Activated CD8-positive, alpha-beta T cell treated with anti-CD3 and anti-CD28 coated beads for 36 hours (primary cell): ENCODE results near the gene GPR18. TPM values are rescaled to one million over a fixed set of nuclear protein-coding genes. Genes with fewer than 3 reads are reported as not detected.

Experiments
- ATAC-seq: fragments of 200-7000 bp; cut with Tn5 transposase; one replicate; pipeline ENCODE4 v1.10.0; 2021; ENCODE audit warnings: mild to moderate bottlenecking, moderate library complexity
- CTCF ChIA-PET: fragments of 350-600 bp; sonication (Branson Sonifier 250); formaldehyde crosslinking; loops from one replicate; lab custom pipeline; 2021; ENCODE audit warnings: antibody characterized with exemption; lab: Charles Lee
- POLR2A ChIA-PET: fragments of 350-600 bp; sonication (Branson Sonifier 250); formaldehyde crosslinking; loops from one replicate; lab custom pipeline; 2021; ENCODE audit warnings: antibody characterized with exemption; lab: Charles Lee
- DNase-seq: peaks from one replicate; pipeline ENCODE4 v3.0.0-alpha.2; 2020
- H3K27ac Mint-ChIP-seq: one replicate; pipeline ENCODE4 v1.8.0; 2021; ENCODE audit warnings: mild to moderate bottlenecking, mixed read lengths
- H3K27me3 Mint-ChIP-seq: one replicate; pipeline ENCODE4 v1.8.0; 2021; ENCODE audit warnings: mixed read lengths
- H3K36me3 Mint-ChIP-seq: one replicate; pipeline ENCODE4 v1.8.0; 2021; ENCODE audit warnings: low read depth, mixed read lengths
- H3K4me1 Mint-ChIP-seq: one replicate; pipeline ENCODE4 v1.8.0; 2021; ENCODE audit warnings: low read depth, mixed read lengths
- H3K4me3 Mint-ChIP-seq: one replicate; pipeline ENCODE4 v1.8.0; 2021; ENCODE audit warnings: mild to moderate bottlenecking, moderate library complexity, mixed read lengths
- H3K9me3 Mint-ChIP-seq: one replicate; pipeline ENCODE4 v1.8.0; 2021; ENCODE audit warnings: mixed read lengths
- CTCF ChIP-seq: fragments of 200-600 bp; IDR thresholded peaks from one replicate; pipeline ENCODE4 v1.8.0; 2022; ENCODE audit warnings: antibody characterized with exemption, mild to moderate bottlenecking
- intact Hi-C: fragments of 100-400 bp; cut with micrococcal nuclease; formaldehyde crosslinking; loops from one replicate; pipeline ENCODE4 v1.10.0; 2022
- total RNA-seq, 2 experiments: library from RNA; stranded (reverse); gene quantifications; one replicate each; pipeline ENCODE4 v1.2.3, GENCODE V29; 2021

Gene GPR18
- total RNA-seq, 2 experiments from 2014 or later, result 11.4 to 11.6 TPM

DNA sequence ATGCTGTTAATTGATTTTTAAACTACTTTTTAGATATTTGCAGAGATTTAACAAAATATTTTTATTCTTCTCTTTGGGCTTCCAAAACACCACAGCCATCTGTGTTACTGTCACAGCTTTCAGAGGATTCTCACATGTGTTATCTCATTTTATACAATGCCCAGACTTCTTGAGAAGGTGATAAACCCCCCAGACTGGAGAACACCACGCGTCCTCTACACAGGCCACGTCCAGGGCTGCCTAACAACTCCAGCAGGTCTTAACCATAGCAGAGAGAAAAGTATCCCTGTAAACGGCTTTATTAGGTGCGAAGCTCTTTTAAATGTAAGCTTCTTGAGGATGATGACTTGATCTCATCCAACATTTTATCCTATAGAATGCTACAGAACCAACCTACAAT, 47.0 kb upstream of the GPR18 start:
- Mint-ChIP-seq H3K4me3 (peak overlapping the region; percentile 76), H3K36me3 (peaks cover 40% of the 10 kb centered on the region), H3K4me1 (peaks cover 79% of the 10 kb centered on the region), H3K27me3 (no peaks in the 10 kb centered on the region), H3K27ac (peak overlapping the region; percentile 75), H3K9me3 (no peaks in the 10 kb centered on the region)
- intact Hi-C loops, result loop anchor here (10.0 kb wide), 1 partner anchor 130 kb away; no protein-coding TSS in a partner anchor
- ChIA-PET POLR2A (interaction anchor here (0.7 to 2.8 kb wide), 2 partner anchors 17 to 166 kb away, joined by 3 to 11 read pairs; no protein-coding TSS in a partner anchor), CTCF (interaction anchor here (2.1 to 4.2 kb wide), 2 partner anchors 35 to 48 kb away, joined by 5 to 29 read pairs; no protein-coding TSS in a partner anchor)
- ATAC-seq (no peak), DNase-seq (no peak)
- TF ChIP-seq CTCF, result no peak

GRCh38 chr13:99304541-99304940, 46.4 kb upstream of the GPR18 start:
- H3K9me3 Mint-ChIP-seq, result no peaks in the 10 kb centered on the region
- no peaks in the 10 kb centered on the region for H3K27me3 Mint-ChIP-seq
- ChIA-PET POLR2A (interaction anchor here (1.2 to 2.1 kb wide), 3 partner anchors 63 to 129 kb away, joined by 3 to 5 read pairs (median 4); no protein-coding TSS in a partner anchor), CTCF (interaction anchor here (1.0 to 4.2 kb wide), 6 partner anchors 15 to 131 kb away, joined by 3 to 29 read pairs (median 4); no protein-coding TSS in a partner anchor)
- no peak for DNase-seq
- no peak for TF ChIP-seq CTCF
- ATAC-seq, result no peak
- intact Hi-C loops, result loop anchor here (10.0 kb wide), 1 partner anchor 130 kb away; no protein-coding TSS in a partner anchor
- peak overlapping the region; percentile 54 for H3K4me3 Mint-ChIP-seq
- peaks cover 79% of the 10 kb centered on the region for H3K4me1 Mint-ChIP-seq
- H3K27ac Mint-ChIP-seq, result peak overlapping the region; percentile 60
- peaks cover 38% of the 10 kb centered on the region for H3K36me3 Mint-ChIP-seq

GRCh38 chr13:99303863-99304521, 45.8 kb upstream of the GPR18 start:
- ChIA-PET CTCF (interaction anchor here (1.0 to 3.6 kb wide), 5 partner anchors 16 to 132 kb away, joined by 3 to 22 read pairs (median 4); no protein-coding TSS in a partner anchor), POLR2A (interaction anchor here (0.9 to 2.1 kb wide), 4 partner anchors 11 to 130 kb away, joined by 3 to 5 read pairs (median 4); no protein-coding TSS in a partner anchor)
- no peak for TF ChIP-seq CTCF
- no peak for ATAC-seq
- Mint-ChIP-seq H3K27ac (peak overlapping the region; percentile 60), H3K36me3 (peaks cover 37% of the 10 kb centered on the region), H3K9me3 (no peaks in the 10 kb centered on the region), H3K4me3 (peak overlapping the region; percentile 54), H3K27me3 (no peaks in the 10 kb centered on the region), H3K4me1 (peaks cover 79% of the 10 kb centered on the region)
- intact Hi-C loops, result loop anchor here (10.0 kb wide), 1 partner anchor 131 kb away; no protein-coding TSS in a partner anchor
- DNase-seq, result no peak

DNA sequence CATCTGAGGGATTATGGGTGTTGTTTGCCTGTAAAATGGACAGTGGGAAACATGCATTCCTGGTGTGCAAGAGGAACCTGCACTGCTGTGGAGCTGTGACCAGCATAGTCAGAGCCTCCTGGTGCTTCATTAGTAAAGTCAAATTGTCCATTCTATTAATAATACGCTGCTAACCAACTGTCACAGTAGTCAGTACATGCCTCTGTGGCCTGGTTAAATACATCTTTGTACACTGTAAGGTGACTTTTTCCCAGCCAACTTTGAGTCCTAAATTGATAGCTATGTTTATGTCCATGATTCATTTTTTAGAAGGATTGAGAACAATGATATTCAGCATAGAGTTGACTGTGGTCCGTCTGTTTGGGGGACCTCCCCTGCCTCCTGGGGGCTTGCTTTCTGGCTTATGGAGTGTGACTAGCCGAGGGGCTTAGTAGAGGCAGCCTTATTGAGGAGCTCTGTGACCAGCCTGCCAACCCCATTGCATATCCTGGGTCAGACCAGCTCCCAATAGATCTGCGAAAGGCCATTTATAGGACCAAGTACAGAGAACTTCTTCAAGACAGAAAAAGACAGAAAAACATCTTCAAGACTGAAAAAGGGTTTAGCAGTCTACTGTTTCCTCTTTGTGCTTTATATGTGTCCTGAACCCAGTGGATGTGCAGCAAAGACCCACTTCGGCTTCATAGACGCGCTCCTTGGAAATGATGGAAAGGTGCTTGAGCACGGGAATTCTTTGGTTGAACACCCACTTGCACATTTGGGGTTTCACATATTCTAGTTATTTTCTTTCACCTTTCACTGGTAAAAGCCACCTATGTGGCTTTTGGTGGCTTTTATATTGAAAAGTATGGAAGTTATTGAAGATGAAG, 44.7 kb upstream of the GPR18 start:
- no peak for TF ChIP-seq CTCF
- Mint-ChIP-seq H3K9me3 (no peaks in the 10 kb centered on the region), H3K27me3 (no peaks in the 10 kb centered on the region), H3K27ac (peak overlapping the region; percentile 78), H3K36me3 (peaks cover 32% of the 10 kb centered on the region), H3K4me3 (peak overlapping the region; percentile 54), H3K4me1 (peaks cover 80% of the 10 kb centered on the region)
- ChIA-PET CTCF (interaction anchor here (0.7 to 3.6 kb wide), 7 partner anchors 11 to 134 kb away, joined by 3 to 22 read pairs (median 5); no protein-coding TSS in a partner anchor), POLR2A (interaction anchor here (0.6 to 2.7 kb wide), 8 partner anchors 9 to 821 kb away, joined by 3 to 8 read pairs (median 4); no protein-coding TSS in a partner anchor)
- intact Hi-C loops, result loop anchor here (10.0 kb wide), 1 partner anchor 132 kb away; no protein-coding TSS in a partner anchor
- DNase-seq (no peak), ATAC-seq (no peak)
